ENCODE measurements around the gene CRYBB3. TPM values are rescaled to one million over a fixed set of nuclear protein-coding genes. Genes with fewer than 3 reads are reported as not detected.

The CRYBB3 gene
- total RNA-seq, 1 donor from 2014 or later, result 0.43 TPM

- Histone ChIP-seq H3K4me1 (ENCODE audit: insufficient read depth, low read length) (no peaks in the 10 kb centered on the region), H3K27me3 (ENCODE audit: insufficient read depth, low read length) (no peaks in the 10 kb centered on the region), H3K79me2 (ENCODE audit: insufficient read depth, low read length) (no peaks in the 10 kb centered on the region), H3K27ac (ENCODE audit: low read depth, low read length) (no peak overlapping the region), H3K4me2 (ENCODE audit: low read length) (no peak overlapping the region), H3K9ac (ENCODE audit: low read length) (no peak overlapping the region), H4K20me1 (ENCODE audit: insufficient read depth, low read length) (no peaks in the 10 kb centered on the region), H3K9me3 (ENCODE audit: insufficient read depth, low read depth, low read length) (no peaks in the 10 kb centered on the region), H3K36me3 (ENCODE audit: insufficient read depth, low read length) (no peaks in the 10 kb centered on the region), H3K4me3 (ENCODE audit: insufficient read depth, low read depth, low read length) (no peak overlapping the region), H2AFZ (ENCODE audit: low read depth, low read length) (no peak overlapping the region)
- H3K4me3 Mint-ChIP-seq (ENCODE audit: unreplicated experiment), result no peak overlapping the region
- DNase-seq (ENCODE audit: low read depth), result no peak
- TF ChIP-seq CTCF (IDR thresholded peaks at IDR 0.05; ENCODE audit: insufficient read depth, low read depth, low read length), result no peak
- TF ChIP-seq EZH2 (IDR thresholded peaks at IDR 0.05; ENCODE audit: insufficient read depth, low read length), result no peak
- no peaks in the 10 kb centered on the region for H3K9me3 Mint-ChIP-seq (ENCODE audit: unreplicated experiment)
- no peak for FAIRE-seq
- H3K27me3 Mint-ChIP-seq (ENCODE audit: low read depth, unreplicated experiment), result no peaks in the 10 kb centered on the region
- no peak overlapping the region for H3K27ac Mint-ChIP-seq (ENCODE audit: unreplicated experiment)
- peaks cover 11% of the 10 kb centered on the region for H3K36me3 Mint-ChIP-seq (ENCODE audit: low read depth, unreplicated experiment)
- peaks cover 4% of the 10 kb centered on the region for H3K4me1 Mint-ChIP-seq (ENCODE audit: low read depth, unreplicated experiment)
These were observed 3.3 kb upstream of the CRYBB3 start for GRCh38 chr22:25196326-25196725.

- H3K36me3 ChIP-seq (ENCODE audit: insufficient read depth, low read length), result no peaks in the 10 kb centered on the region
- no peak overlapping the region for H3K4me3 ChIP-seq (ENCODE audit: insufficient read depth, low read depth, low read length)
- H3K4me2 ChIP-seq (ENCODE audit: low read length), result no peak overlapping the region
- Mint-ChIP-seq H3K4me3 (ENCODE audit: unreplicated experiment) (no peak overlapping the region), H3K36me3 (ENCODE audit: low read depth, unreplicated experiment) (peaks cover 11% of the 10 kb centered on the region), H3K9me3 (ENCODE audit: unreplicated experiment) (no peaks in the 10 kb centered on the region), H3K27me3 (ENCODE audit: low read depth, unreplicated experiment) (no peaks in the 10 kb centered on the region), H3K27ac (ENCODE audit: unreplicated experiment) (no peak overlapping the region), H3K4me1 (ENCODE audit: low read depth, unreplicated experiment) (peaks cover 4% of the 10 kb centered on the region)
- DNase-seq (ENCODE audit: low read depth), result no peak
- no peaks in the 10 kb centered on the region for H3K9me3 ChIP-seq (ENCODE audit: insufficient read depth, low read depth, low read length)
- no peaks in the 10 kb centered on the region for H3K4me1 ChIP-seq (ENCODE audit: insufficient read depth, low read length)
- H3K27me3 ChIP-seq (ENCODE audit: insufficient read depth, low read length), result no peaks in the 10 kb centered on the region
- H4K20me1 ChIP-seq (ENCODE audit: insufficient read depth, low read length), result no peaks in the 10 kb centered on the region
- no peak overlapping the region for H2AFZ ChIP-seq (ENCODE audit: low read depth, low read length)
- TF ChIP-seq EZH2 (IDR thresholded peaks at IDR 0.05; ENCODE audit: insufficient read depth, low read length), result no peak
- no peak for TF ChIP-seq CTCF (IDR thresholded peaks at IDR 0.05; ENCODE audit: insufficient read depth, low read depth, low read length)
- no peaks in the 10 kb centered on the region for H3K79me2 ChIP-seq (ENCODE audit: insufficient read depth, low read length)
- H3K9ac ChIP-seq (ENCODE audit: low read length), result no peak overlapping the region
- H3K27ac ChIP-seq (ENCODE audit: low read depth, low read length), result no peak overlapping the region
- no peak for FAIRE-seq
These were observed 2.3 kb upstream of the CRYBB3 start for GRCh38 chr22:25197340-25197739.

- H3K36me3 ChIP-seq (ENCODE audit: insufficient read depth, low read length), result no peaks in the 10 kb centered on the region
- H3K4me3 ChIP-seq (ENCODE audit: insufficient read depth, low read depth, low read length), result no peak overlapping the region
- H2AFZ ChIP-seq (ENCODE audit: low read depth, low read length), result no peak overlapping the region
- no peaks in the 10 kb centered on the region for H3K9me3 ChIP-seq (ENCODE audit: insufficient read depth, low read depth, low read length)
- no peak overlapping the region for H3K4me2 ChIP-seq (ENCODE audit: low read length)
- Mint-ChIP-seq H3K27ac (ENCODE audit: unreplicated experiment) (no peak overlapping the region), H3K36me3 (ENCODE audit: low read depth, unreplicated experiment) (peaks cover 9% of the 10 kb centered on the region), H3K4me3 (ENCODE audit: unreplicated experiment) (no peak overlapping the region), H3K27me3 (ENCODE audit: low read depth, unreplicated experiment) (no peaks in the 10 kb centered on the region), H3K9me3 (ENCODE audit: unreplicated experiment) (no peaks in the 10 kb centered on the region), H3K4me1 (ENCODE audit: low read depth, unreplicated experiment) (peaks cover 4% of the 10 kb centered on the region)
- H3K9ac ChIP-seq (ENCODE audit: low read length), result no peak overlapping the region
- H3K27ac ChIP-seq (ENCODE audit: low read depth, low read length), result no peak overlapping the region
- DNase-seq (ENCODE audit: low read depth) (no peak), FAIRE-seq (no peak)
- H3K4me1 ChIP-seq (ENCODE audit: insufficient read depth, low read length), result no peaks in the 10 kb centered on the region
- H4K20me1 ChIP-seq (ENCODE audit: insufficient read depth, low read length), result no peaks in the 10 kb centered on the region
- H3K79me2 ChIP-seq (ENCODE audit: insufficient read depth, low read length), result no peaks in the 10 kb centered on the region
- no peak for TF ChIP-seq EZH2 (IDR thresholded peaks at IDR 0.05; ENCODE audit: insufficient read depth, low read length)
- TF ChIP-seq CTCF (IDR thresholded peaks at IDR 0.05; ENCODE audit: insufficient read depth, low read depth, low read length), result no peak
- H3K27me3 ChIP-seq (ENCODE audit: insufficient read depth, low read length), result no peaks in the 10 kb centered on the region
These were observed 1.3 kb downstream of the CRYBB3 start for GRCh38 chr22:25200967-25201366.

All from astrocyte (in vitro differentiated cells and primary cell).